Calu3 (cell line): Measurements from ENCODE around the gene GRIA4. TPM values are rescaled to one million over a fixed set of nuclear protein-coding genes. Genes with fewer than 3 reads are reported as not detected.

Experiments used
- BruUV-seq: library from RNA; stranded (reverse); fragments of 400-500 nt; replicated peaks from 2 replicates; lab custom pipeline; 2021; lab: Mats Ljungman, UMichigan
- CTCF ChIA-PET: fragments of 300-600 bp; sonication (Branson Sonifier 250); formaldehyde crosslinking; loops from one replicate; lab custom pipeline; 2022; ENCODE audit warnings: antibody characterized with exemption; lab: Charles Lee
- DNase-seq: peaks from one replicate; pipeline ENCODE4 v3.0.0; 2022
- H3K27ac Mint-ChIP-seq: one replicate; pipeline ENCODE4 v1.8.0; 2022; ENCODE audit warnings: mixed read lengths; ENCODE audit not compliant: unreplicated experiment
- H3K27me3 Mint-ChIP-seq: one replicate; pipeline ENCODE4 v1.8.0; 2022; ENCODE audit warnings: mixed read lengths; ENCODE audit not compliant: unreplicated experiment
- H3K36me3 Mint-ChIP-seq: one replicate; pipeline ENCODE4 v1.8.0; 2022; ENCODE audit warnings: mild to moderate bottlenecking, moderate library complexity, mixed read lengths; ENCODE audit not compliant: insufficient read depth, unreplicated experiment
- H3K4me1 Mint-ChIP-seq: one replicate; pipeline ENCODE4 v1.8.0; 2022; ENCODE audit warnings: mild to moderate bottlenecking, low read depth, mixed read lengths; ENCODE audit not compliant: unreplicated experiment
- H3K4me3 Mint-ChIP-seq: one replicate; pipeline ENCODE4 v1.8.0; 2022; ENCODE audit warnings: mild to moderate bottlenecking, low read depth, moderate library complexity, mixed read lengths; ENCODE audit not compliant: unreplicated experiment
- H3K9me3 Mint-ChIP-seq: one replicate; pipeline ENCODE4 v1.8.0; 2022; ENCODE audit warnings: low read depth, mixed read lengths; ENCODE audit not compliant: unreplicated experiment
- intact Hi-C: fragments of 100-400 bp; cut with micrococcal nuclease; formaldehyde crosslinking; loops from one replicate; pipeline ENCODE4 v1.10.0; 2022; ENCODE audit not compliant: unreplicated experiment
- total RNA-seq: library from RNA; stranded (reverse); gene quantifications from 2 replicates; pipeline ENCODE4 v1.2.3, GENCODE V29; 2022
- TF ChIP-seq, protein P1 (sequence below): fragments of 200-600 bp; IDR thresholded peaks from one replicate; pipeline ENCODE4 v1.8.0; 2022; ENCODE audit warnings: antibody characterized with exemption; ENCODE audit not compliant: unreplicated experiment

GRIA4 gene
- total RNA-seq, 1 experiment from 2014 or later: not detected

DNA sequence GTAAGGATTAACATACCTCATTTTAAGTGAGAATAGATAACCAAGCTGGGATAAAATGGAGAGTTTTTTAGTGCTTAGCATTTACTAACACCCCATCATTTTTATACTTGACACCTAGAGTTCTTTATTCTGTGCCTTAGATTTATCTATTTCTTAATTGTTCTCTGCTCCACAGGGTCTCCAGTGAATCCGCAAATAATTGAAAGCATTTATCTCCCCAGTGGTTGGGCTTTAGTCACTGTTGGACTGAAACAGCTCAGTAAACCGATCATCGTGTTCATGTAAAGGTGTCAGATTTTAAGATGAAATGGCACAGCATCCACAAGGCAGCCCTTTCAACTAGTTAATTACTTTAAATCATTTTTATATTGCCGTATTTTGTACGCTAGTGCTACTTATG lies 17.8 kb upstream of the GRIA4 start:
- H3K36me3 Mint-ChIP-seq: no peaks in the 10 kb centered on the region
- peaks cover 3% of the 10 kb centered on the region for H3K9me3 Mint-ChIP-seq
- H3K4me1 Mint-ChIP-seq: no peaks in the 10 kb centered on the region
- no peak for DNase-seq
- intact Hi-C loops: no loop called here
- CTCF ChIA-PET: no interaction called here
- H3K4me3 Mint-ChIP-seq: no peak overlapping the region
- TF ChIP-seq, protein P1, sequence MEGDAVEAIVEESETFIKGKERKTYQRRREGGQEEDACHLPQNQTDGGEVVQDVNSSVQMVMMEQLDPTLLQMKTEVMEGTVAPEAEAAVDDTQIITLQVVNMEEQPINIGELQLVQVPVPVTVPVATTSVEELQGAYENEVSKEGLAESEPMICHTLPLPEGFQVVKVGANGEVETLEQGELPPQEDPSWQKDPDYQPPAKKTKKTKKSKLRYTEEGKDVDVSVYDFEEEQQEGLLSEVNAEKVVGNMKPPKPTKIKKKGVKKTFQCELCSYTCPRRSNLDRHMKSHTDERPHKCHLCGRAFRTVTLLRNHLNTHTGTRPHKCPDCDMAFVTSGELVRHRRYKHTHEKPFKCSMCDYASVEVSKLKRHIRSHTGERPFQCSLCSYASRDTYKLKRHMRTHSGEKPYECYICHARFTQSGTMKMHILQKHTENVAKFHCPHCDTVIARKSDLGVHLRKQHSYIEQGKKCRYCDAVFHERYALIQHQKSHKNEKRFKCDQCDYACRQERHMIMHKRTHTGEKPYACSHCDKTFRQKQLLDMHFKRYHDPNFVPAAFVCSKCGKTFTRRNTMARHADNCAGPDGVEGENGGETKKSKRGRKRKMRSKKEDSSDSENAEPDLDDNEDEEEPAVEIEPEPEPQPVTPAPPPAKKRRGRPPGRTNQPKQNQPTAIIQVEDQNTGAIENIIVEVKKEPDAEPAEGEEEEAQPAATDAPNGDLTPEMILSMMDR: no peak
- no peaks in the 10 kb centered on the region for H3K27me3 Mint-ChIP-seq
- no peak overlapping the region for H3K27ac Mint-ChIP-seq
- no TSS peak for BruUV-seq

DNA sequence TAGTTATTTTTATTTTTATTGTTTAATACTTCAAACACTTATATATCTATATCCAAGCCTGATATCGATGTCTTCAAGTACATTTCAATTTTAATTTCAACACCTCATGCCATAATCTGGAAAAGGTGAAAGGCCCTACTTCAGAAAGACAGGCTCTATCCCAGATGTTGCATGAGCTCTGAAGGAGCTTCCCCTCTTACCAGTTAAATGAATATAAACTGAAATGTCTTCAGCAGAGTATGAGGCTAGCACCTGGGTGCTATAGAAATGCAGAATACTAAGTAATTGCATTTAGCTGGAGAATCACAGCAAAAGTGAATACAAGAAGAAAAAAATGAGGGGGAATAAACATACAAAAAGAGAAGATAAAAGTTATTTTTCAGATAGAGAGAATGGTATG lies 11.5 kb upstream of the GRIA4 start:
- H3K27me3 Mint-ChIP-seq: no peaks in the 10 kb centered on the region
- CTCF ChIA-PET: no interaction called here
- no peak overlapping the region for H3K27ac Mint-ChIP-seq
- no TSS peak for BruUV-seq
- H3K4me1 Mint-ChIP-seq: no peaks in the 10 kb centered on the region
- DNase-seq: no peak
- TF ChIP-seq, protein P1: no peak
- intact Hi-C loops: no loop called here
- no peak overlapping the region for H3K4me3 Mint-ChIP-seq
- H3K36me3 Mint-ChIP-seq: no peaks in the 10 kb centered on the region
- H3K9me3 Mint-ChIP-seq: peaks cover 3% of the 10 kb centered on the region

DNA sequence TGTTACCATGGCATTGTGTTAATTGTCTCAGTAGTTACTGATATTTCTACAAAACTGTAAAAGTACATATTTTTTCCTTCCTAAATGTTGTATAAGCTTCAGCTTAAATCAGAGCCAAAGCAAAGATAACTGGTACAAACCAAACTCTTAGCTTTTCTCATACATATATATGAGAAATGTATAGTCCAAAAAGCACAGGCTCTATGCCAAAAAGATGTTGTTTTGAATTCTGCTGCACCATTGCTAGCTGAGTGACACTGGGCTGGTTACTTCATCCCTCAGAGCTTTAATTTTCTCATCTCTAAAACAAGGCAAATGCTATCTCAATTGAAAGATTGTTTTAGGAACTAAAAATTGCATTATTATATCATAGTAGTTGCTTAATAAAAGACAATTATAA lies 6.7 kb upstream of the GRIA4 start:
- TF ChIP-seq, protein P1: no peak
- Mint-ChIP-seq H3K4me1 (no peaks in the 10 kb centered on the region), H3K36me3 (no peaks in the 10 kb centered on the region), H3K9me3 (no peaks in the 10 kb centered on the region), H3K27me3 (no peaks in the 10 kb centered on the region), H3K27ac (no peak overlapping the region), H3K4me3 (no peak overlapping the region)
- DNase-seq: no peak
- intact Hi-C loops: no loop called here
- BruUV-seq: no TSS peak
- CTCF ChIA-PET: no interaction called here

DNA sequence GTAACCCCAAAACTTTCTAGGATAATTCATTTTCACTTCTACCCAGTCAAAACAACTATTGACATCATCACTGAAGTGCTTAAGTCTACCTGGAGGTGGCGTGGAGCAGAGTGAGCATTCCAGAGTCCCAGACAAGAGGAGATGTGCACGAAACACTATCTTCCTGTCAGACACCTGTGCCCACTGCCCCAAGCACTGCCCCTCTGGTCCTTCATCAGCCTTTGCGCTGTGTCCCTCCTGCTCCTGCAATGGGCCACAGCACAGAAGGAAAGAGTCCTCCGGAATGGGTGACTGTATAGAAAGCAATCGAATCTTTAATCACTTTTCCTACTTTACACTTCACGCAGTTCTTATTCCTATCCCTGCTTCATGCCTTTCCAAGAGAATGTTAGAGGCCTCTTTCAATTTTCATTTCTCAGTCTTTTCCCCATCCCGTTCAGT lies 512 bp upstream of the GRIA4 start:
- no TSS peak for BruUV-seq
- peak; percentile 20 for DNase-seq
- Mint-ChIP-seq H3K9me3 (no peaks in the 10 kb centered on the region), H3K27me3 (no peaks in the 10 kb centered on the region), H3K27ac (no peak overlapping the region), H3K36me3 (no peaks in the 10 kb centered on the region), H3K4me1 (peaks cover 12% of the 10 kb centered on the region), H3K4me3 (peak overlapping the region; percentile 40)
- CTCF ChIA-PET: no interaction called here
- intact Hi-C loops: no loop called here
- TF ChIP-seq, protein P1: no peak
